Activated CD4-positive, alpha-beta T cell treated with anti-CD3 and anti-CD28 coated beads, Interleukin-10, Interleukin-2, amounts not matched to agents 100 ng/mL and 50 ng/mL, durations not matched to agents 16 hours and 8 hours (primary cell): ENCODE data around the gene TMEM272.

Experiments
- DNase-seq: peaks from one replicate; pipeline ENCODE4 v3.0.0-alpha.2; 2020

The TMEM272 gene

DNA sequence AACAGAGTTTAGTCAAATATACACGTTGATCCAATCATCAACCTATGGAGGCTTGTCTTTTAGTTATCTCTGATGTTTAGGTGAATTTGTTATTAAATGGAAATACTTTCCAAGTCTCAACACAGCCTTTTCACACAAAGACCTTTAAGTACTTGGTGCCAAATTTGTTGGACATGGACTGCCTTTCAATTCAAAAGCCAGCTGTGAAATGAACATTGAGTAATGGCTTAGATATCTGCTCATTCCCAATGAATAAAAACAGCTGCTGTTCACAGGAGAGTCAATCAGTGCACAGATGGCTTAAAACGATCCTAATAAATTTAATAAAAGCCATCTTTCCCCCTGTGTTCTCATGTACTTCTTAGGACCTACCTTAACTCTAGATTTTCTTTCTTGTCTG is 21.1 kb downstream of the TMEM272 start:
- DNase-seq = no peak

DNA sequence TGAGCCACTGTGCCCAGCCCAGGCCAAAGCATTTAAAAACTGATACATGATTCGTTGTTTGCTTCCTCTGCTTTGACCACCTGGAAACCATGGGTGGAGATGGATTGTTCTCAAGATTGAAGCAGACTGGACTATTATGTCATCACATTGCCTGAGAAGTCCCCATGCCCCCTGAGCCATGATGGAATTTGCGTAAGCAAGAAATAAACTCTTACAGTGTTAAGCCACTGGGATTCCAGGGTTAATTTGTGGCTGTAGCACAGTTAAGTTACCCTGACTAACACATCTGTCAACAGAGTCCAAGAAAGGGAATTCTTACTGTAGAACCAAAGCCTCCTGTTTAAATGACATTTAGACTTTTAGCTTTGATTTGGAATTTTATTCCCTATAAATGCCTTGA is 21.6 kb downstream of the TMEM272 start:
- no peak for DNase-seq

DNA sequence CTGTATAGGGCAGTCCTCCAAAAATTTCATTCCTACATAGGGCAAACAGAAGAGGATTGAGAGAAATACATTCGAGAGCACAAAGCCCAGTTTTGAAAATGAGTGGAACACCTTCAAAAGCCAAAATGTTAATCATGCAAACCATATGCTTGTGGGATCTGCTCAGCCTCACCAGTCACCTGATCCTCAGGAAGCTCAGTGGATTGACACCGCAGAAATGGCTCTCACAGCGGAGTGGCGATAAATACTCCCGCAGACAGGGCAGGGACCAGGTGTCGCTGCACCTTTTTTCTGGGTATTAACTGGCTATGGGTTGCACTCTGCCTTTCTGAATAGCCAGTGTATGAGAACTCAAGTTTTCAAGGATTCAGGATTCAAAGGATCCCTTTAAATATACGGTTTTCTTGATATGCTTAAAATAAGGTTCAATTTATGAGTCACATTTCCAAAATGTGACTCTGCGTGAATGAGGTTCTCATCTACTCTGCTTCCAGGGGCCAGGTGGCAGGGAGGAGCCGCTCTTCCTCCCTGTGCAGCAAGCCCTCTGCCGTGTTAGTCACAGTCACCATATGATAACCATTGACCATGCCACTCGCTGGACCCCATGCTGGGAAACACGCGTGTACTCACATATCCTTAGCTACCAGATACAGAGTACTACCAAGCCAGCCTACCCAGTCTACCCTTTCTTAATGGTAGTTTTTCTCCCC is 22.7 kb downstream of the TMEM272 start:
- peak; percentile 53 for DNase-seq

GRCh38 chr13:51821606-51822005 is 23.4 kb downstream of the TMEM272 start:
- DNase-seq = peak; percentile 50

DNA sequence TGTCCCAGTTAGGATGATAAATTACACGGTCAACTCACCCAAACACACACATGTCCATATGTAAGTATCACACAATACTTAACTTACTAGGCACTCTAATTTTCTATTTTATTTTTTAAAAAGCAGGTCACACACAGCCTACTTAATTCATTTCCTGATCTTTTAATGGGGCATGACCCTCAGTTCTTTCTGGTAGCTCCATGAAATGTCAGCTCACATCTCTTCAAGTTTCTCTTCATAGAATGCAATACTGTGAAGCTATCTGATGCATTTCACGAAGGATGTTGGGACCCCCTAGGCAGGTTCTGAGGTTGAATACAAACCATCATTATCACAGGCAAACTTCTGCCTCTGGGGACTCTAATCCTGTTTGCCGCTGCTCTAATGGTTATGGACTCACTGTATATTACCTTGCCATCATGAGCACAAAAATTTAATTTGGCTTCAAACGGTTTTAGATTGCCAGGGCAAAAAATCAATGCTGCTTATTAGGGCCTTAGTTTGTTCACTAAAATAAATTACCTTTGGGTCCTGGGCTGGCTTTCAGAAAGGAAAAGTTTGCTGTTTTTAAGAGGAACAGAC is 24.9 kb downstream of the TMEM272 start:
- no peak for DNase-seq

DNA sequence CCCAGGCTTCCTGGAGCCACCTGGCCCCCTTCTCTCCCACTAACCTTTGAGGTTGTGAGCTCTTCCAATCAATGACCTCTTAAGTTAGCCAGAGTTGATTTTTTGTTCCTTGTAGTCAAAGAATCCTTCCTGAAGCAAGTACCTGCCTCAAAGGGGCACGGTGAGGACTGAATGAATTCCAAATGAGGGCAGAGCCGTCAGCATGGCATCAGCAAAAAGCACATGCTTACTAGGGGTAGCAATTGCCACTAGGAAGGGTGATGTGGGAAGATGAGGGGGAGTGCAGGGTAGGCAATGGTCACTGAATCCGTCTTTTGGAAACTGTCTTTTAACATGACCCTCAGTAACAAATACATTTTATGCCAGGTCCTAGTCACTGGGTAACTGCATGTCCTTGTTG is 25.4 kb downstream of the TMEM272 start:
- DNase-seq = no peak

DNA sequence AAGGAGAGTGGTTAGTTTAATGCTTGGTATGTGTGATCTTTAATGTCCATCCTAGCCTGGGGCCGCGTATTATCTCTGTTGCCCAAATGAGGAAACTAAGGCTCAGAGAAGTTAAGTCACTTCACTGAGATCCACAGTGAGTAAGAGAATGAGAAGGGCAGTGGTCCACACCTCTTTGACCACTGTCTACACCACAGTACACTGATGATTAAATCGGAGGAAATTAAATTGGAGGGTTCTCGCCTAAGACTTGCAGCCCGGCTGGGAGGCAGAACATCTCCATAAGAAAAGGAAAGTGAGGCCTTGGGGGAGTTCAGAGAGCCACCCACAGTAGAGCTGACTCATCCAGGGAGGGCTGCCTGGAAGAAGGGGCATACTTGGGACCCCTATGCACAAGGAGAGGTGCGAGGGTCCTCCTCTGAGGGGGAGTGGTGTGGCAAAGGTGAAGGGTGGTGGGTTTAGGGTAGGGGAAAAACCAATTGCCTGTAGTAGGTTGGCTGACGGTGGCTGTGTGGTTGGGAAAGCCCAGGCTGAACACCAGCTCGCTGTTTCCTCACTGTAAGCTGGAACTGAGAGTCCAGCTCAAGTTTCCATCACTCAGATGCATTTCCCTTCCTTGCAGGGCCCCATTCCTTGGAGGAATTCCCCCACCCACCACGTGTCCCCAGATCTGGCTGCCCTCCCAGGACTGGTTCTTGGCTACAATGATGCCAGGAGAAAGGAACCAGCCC is 26.0 kb downstream of the TMEM272 start:
- peak; percentile 37 for DNase-seq

DNA sequence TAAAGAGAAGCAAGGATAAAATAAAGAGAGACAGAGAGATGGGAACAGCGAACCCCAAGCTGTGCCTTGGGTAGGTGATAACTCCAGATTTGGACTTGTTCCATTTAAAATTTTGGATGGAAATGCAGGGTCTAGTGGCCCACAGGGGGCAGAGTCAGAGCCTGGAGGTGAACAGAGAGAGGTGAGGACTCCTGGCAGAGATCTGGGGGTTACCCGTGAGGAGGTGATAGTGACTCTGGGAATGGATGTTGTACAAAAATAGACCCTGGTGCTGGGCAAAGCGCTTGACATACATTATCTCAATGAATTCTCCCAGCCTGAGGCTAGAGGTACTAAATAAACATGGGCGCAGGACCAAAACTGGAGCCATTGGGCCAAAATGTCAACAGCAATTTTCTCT is 26.7 kb downstream of the TMEM272 start:
- DNase-seq = no peak

GRCh38 chr13:51817717-51818116 is 27.3 kb downstream of the TMEM272 start:
- no peak for DNase-seq

DNA sequence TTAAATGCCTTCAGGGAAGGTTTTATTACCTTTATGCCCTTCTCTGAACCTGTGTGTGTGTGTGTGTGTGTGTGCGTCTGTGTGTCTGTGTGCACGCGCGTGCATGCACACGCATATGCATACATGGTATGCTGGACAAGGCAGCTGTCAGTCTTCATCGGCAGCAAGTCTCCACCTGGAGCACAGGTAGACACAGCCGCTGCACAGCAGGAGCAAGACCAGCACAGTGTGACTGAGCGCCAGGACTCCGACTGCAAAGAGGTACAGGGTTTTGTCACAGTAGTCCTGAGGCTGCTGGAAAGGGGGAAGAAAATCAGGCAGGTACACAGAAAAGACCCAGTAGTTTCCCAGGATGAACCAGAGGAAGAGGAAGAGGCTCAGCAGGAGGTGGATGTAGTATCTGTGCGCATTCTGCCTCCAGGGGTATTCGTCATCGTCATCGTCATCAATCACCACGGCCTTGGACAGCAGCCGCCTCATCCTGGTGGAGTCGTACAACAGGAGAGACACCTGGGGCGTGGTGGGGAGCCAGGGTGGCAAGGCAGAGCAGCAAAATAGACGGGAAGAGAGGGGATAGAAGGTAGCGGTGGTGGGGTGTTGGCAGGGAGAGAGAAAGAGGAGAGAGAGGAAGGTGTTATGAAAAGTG is 28.2 kb downstream of the TMEM272 start:
- DNase-seq = no peak

DNA sequence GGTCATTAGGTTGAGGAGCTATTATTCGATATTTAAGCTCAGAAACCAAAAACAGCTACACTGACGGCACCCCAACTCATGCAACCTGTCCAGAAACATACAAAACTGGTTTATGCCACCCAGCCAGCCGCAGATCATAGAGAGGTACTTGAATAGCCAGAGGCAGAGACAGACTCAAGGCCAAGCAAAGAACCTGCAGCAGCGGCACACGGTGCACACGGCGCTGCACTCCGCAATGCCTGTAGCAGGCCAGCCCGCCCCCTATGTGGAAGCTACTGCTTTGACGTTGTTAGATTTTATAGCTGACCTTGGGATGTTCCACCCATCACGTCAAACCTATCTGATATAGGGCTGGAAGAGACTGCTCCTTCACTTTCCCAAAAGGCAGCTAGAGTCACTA is 29.1 kb downstream of the TMEM272 start:
- no peak for DNase-seq

DNA sequence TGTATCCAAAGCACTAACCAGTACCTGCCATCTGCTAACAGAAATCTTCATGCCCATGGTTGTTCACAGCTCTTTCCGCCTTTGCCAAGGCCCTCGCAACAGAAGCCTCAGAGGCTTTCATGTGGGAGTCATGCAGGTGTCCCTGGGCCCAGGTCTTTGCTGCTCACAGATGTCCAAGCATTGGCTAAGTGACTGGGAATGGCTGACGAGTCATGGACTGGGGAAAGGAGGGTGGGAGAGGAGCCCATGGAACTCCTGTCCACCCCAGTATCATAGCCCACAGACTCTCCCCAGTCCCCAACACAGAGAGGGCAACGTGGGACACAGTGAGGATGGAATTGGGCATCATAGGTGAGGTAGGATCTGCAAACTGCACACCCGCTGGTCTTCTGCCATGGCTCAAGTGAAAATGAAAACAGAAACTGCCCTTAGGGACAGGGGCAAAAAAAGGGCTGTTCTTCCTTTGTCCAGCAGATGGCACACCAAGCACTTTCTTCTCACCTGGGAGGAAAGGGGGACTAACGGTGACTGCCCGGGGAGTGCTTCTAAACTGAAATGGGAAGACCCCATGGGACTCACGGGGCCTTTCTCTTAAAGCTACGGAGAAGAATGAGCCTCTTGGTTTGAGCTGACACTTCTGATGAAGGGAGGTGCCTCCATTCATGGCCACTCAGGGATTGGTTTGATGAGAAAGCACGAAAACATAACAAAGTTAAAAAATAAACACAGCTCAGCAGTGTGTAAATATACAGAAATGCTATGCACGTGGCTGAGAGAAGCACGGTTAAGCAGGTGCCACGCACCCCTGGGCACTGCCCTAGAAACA is 29.9 kb downstream of the TMEM272 start:
- peak; percentile 81 for DNase-seq

GRCh38 chr13:51814071-51814470 is 30.9 kb downstream of the TMEM272 start:
- no peak for DNase-seq

GRCh38 chr13:51811920-51812451 is 33.0 kb downstream of the TMEM272 start:
- no peak for DNase-seq

- DNase-seq = no peak
These were observed 33.9 kb downstream of the TMEM272 start for GRCh38 chr13:51811046-51811445.

DNA sequence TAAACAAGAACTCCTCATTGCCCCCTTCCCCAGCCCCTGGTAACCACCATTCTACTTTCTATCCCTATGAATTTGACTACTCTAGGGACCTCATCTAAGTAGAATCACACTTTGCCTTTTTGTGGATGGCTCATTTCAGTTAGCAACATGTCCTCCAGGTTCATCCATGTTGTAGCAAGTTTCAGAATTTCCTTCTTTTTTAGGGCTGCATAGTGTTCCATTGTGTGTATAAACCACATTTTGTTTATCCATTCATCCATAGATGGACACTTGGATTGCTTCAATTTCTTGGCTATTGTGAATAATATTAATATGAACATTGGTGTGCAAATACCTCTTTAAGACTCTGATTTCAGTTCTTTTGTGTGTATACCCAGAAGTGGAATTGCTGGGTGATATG is 36.2 kb downstream of the TMEM272 start:
- no peak for DNase-seq

- DNase-seq = no peak
These were observed 37.9 kb downstream of the TMEM272 start for GRCh38 chr13:51807041-51807440.

GRCh38 chr13:51806566-51806965 is 38.4 kb downstream of the TMEM272 start:
- no peak for DNase-seq

GRCh38 chr13:51805925-51806324 is 39.1 kb downstream of the TMEM272 start:
- no peak for DNase-seq

DNA sequence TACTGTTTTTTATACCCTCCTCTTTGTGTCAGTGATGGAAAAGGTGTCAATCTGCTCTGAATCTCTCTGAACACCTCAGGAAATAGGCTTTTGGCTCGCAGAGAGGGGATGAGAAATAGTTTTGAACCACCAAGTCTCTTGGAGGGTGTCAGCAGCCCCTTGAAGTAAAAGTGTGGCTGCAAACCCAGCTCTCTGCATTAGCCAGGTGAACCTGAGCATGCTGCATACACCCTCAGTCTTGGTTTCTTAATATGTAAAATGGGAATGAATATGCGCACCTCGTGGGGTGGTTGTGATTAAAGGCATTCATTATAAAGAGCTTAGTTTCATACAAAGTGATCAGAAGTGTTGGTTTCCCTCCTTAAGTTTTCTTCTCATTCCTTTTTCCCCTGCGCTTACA is 39.7 kb downstream of the TMEM272 start:
- no peak for DNase-seq

DNA sequence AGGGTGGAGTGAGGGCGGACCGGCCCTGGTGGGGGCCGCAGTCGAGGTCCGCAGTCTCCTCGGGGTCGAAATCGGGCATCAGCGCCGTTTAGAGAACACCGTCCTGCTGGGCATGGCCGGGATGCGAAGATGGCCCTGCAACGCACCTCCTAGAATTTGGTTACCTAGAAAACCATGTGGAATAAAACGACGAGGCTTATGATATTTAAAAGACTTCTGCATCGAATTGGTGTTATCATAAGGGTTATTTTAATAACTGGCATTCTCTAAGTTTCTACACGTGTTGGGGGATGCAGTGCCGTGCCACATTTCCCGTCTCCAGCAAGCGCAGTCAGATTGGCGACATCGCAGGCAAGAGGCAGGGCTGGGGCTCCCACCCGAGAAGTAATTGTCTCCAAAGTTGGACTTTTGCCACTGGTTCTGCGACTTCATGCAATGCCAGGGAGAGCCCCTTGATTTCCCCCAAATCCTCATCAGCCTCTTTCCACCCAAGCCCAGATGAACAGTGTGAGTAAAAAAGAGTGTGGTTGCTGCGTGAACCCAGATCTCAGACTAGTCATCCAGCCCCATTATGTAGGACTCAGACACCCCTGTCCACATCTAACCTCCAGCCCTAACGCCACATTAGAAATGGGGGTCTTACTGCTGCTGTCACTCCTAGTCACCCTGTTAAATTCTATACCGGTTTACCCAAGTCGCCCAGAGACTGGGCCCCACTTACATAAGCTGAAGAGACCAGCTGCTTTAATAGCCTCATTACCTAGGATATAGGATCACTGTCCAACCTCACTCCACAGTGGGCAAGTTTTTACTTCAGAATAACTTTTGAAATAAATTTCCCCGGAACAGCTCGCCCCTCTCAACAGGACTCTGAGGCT is 40.4 kb downstream of the TMEM272 start:
- DNase-seq = peak; percentile 49
